HG03439 (cell line): ENCODE measurements around the gene GOLGA6L24.
"Not testable (repeated sequence)": the region's sequence is repeated elsewhere in the genome, so short reads cannot be mapped to it uniquely, and the experiment has no call there.

Experiments used
- ATAC-seq: cut with Tn5 transposase; IDR thresholded peaks from one replicate; pipeline ENCODE4 v1.9.1; 2021; ENCODE audit warnings: mild to moderate bottlenecking, moderate library complexity; ENCODE audit not compliant: unreplicated experiment

Gene GOLGA6L24

GRCh38 chr15:28357984-28358383, at the start of gene GOLGA6L24:
Gene GOLGA6L24, minus strand, starts transcription at chr15:28358084. Its CDS starts 61 bp downstream, at chr15:28358023.
- not testable (repeated sequence) for ATAC-seq

- ATAC-seq: not testable (repeated sequence)
These were observed 45.0 kb upstream of the GOLGA6L24 start for GRCh38 chr15:28402774-28403435.

- ATAC-seq: not testable (repeated sequence)
These were observed 38.1 kb upstream of the GOLGA6L24 start for GRCh38 chr15:28396022-28396421.

GRCh38 chr15:28380053-28380452, 22.2 kb upstream of the GOLGA6L24 start:
- ATAC-seq: not testable (repeated sequence)

GRCh38 chr15:28378364-28378763, 20.5 kb upstream of the GOLGA6L24 start, which contains the start of gene GOLGA8F:
Gene GOLGA8F, plus strand, starts transcription at chr15:28378664. Its CDS starts 98 bp downstream, at chr15:28378762.
- ATAC-seq: not testable (repeated sequence)

GRCh38 chr15:28365502-28365901, 7.6 kb upstream of the GOLGA6L24 start:
- not testable (repeated sequence) for ATAC-seq

- ATAC-seq: not testable (repeated sequence)
These were observed 35.7 kb downstream of the GOLGA6L24 start, which contains the start of gene HERC2 for GRCh38 chr15:28322129-28322588. Gene HERC2, minus strand, starts transcription at chr15:28322179. Its CDS starts 746 bp downstream, at chr15:28321433.

GRCh38 chr15:28321358-28322078, 36.4 kb downstream of the GOLGA6L24 start:
- not testable (repeated sequence) for ATAC-seq

GRCh38 chr15:28319725-28320124, 38.2 kb downstream of the GOLGA6L24 start:
- not testable (repeated sequence) for ATAC-seq

- not testable (repeated sequence) for ATAC-seq
These were observed 39.1 kb downstream of the GOLGA6L24 start for GRCh38 chr15:28318828-28319227.

- ATAC-seq: not testable (repeated sequence)
These were observed 39.8 kb downstream of the GOLGA6L24 start for GRCh38 chr15:28318122-28318521.

GRCh38 chr15:28316958-28317357, 40.9 kb downstream of the GOLGA6L24 start:
- ATAC-seq: not testable (repeated sequence)

GRCh38 chr15:28310454-28310853, 47.4 kb downstream of the GOLGA6L24 start:
- not testable (repeated sequence) for ATAC-seq

GRCh38 chr15:28308718-28309117, 49.2 kb downstream of the GOLGA6L24 start:
- ATAC-seq: not testable (repeated sequence)
